Vagina (tissue), 2 donors: ENCODE measurements around the gene RPL10. TPM values are rescaled to one million over a fixed set of nuclear protein-coding genes. Genes with fewer than 3 reads are reported as not detected.
"Not testable (repeated sequence)": the region's sequence is repeated elsewhere in the genome, so short reads cannot be mapped to it uniquely, and the experiment has no call there.

Experiments
- DNase-seq, 2 donors: peaks; one replicate each; pipeline ENCODE4 v3.0.0-alpha.2; 2017; ENCODE audit errors: extremely low spot score in 2 of 2
- H3K27ac ChIP-seq: fragments of 200-600 bp; sonication (generic); one replicate; pipeline ENCODE4 v1.5.1; 2019
- H3K27me3 ChIP-seq: fragments of 200-600 bp; sonication (generic); one replicate; pipeline ENCODE4 v1.5.1; 2019
- H3K36me3 ChIP-seq, 2 donors: fragments of 200-600 bp; sonication (generic); one replicate each; pipeline ENCODE4 v1.5.1; 2017 to 2019
- H3K4me1 ChIP-seq: fragments of 200-600 bp; sonication (generic); one replicate; pipeline ENCODE4 v1.5.1; 2019
- H3K4me3 ChIP-seq, 2 donors: fragments of 200-600 bp; sonication (generic); 1 replicate in 1 of 2; 2 replicates in 1 of 2; pipeline ENCODE4 v1.5.1; 2016 to 2019
- H3K9me3 ChIP-seq: fragments of 200-600 bp; sonication (generic); one replicate; pipeline ENCODE4 v1.5.1; 2019
- CTCF ChIP-seq, 3 experiments: fragments of 450-650 bp in 2 of 3; fragments of 200-600 bp in 1 of 3; sonication (generic) in 1 of 3; IDR thresholded peaks; one replicate each; pipeline ENCODE4 v1.5.1; 2017 to 2019; ENCODE audit warnings: antibody characterized with exemption in 3 of 3, mild to moderate bottlenecking in 2 of 3, moderate library complexity in 2 of 3
- POLR2A ChIP-seq, 2 donors: fragments of 450-650 bp; IDR thresholded peaks; one replicate each; pipeline ENCODE4 v1.6.1; 2017; ENCODE audit warnings: antibody characterized with exemption in 2 of 2, mild to moderate bottlenecking in 2 of 2, moderate library complexity in 2 of 2
- POLR2AphosphoS5 ChIP-seq, 2 donors: sonication (generic); formaldehyde crosslinking; IDR thresholded peaks; one replicate each; pipeline ENCODE4 v1.9.0; 2017; ENCODE audit warnings: antibody characterized with exemption in 2 of 2, mild to moderate bottlenecking in 2 of 2, low read depth in 1 of 2; ENCODE audit not compliant: insufficient read depth in 1 of 2
- intact Hi-C: fragments of 100-400 bp; cut with DNase I; formaldehyde crosslinking; loops from one replicate; pipeline ENCODE4 v1.15.1; 2023
- total RNA-seq: library from RNA; depleted of rRNA; stranded (reverse); fragments of >200 nt; gene quantifications from one replicate; pipeline ENCODE4 v1.2.3, GENCODE V29; 2016

RPL10 gene
- total RNA-seq, 1 donor from 2014 or later = 3,948 TPM

- Histone ChIP-seq H3K4me3 (no peak overlapping the region), H3K36me3 (no peaks in the 10 kb centered on the region), H3K27me3 (no peaks in the 10 kb centered on the region), H3K9me3 (no peaks in the 10 kb centered on the region), H3K4me1 (peaks cover 20% of the 10 kb centered on the region), H3K27ac (no peak overlapping the region)
- TF ChIP-seq POLR2AphosphoS5 (IDR thresholded peaks at IDR 0.05; ENCODE audit: insufficient read depth in 1 of 2, low read depth in 1 of 2) = no peak
- no peak for TF ChIP-seq POLR2A (IDR thresholded peaks at IDR 0.05)
- TF ChIP-seq CTCF (IDR thresholded peaks at IDR 0.05) = no peak
- DNase-seq = no peak
- intact Hi-C loops = no loop called here
These were observed 16.9 kb upstream of the RPL10 start for GRCh38 chrX:154381271-154381670.

- intact Hi-C loops = no loop called here
- no peak overlapping the region for H3K4me3 ChIP-seq
- no peak overlapping the region for H3K27ac ChIP-seq
- DNase-seq = no peak
- H3K9me3 ChIP-seq = no peaks in the 10 kb centered on the region
- no peaks in the 10 kb centered on the region for H3K36me3 ChIP-seq
- no peak for TF ChIP-seq POLR2AphosphoS5 (IDR thresholded peaks at IDR 0.05; ENCODE audit: insufficient read depth in 1 of 2, low read depth in 1 of 2)
- no peak for TF ChIP-seq CTCF (IDR thresholded peaks at IDR 0.05)
- no peak for TF ChIP-seq POLR2A (IDR thresholded peaks at IDR 0.05)
- peaks cover 14% of the 10 kb centered on the region for H3K4me1 ChIP-seq
- H3K27me3 ChIP-seq = no peaks in the 10 kb centered on the region
These were observed 15.6 kb upstream of the RPL10 start for GRCh38 chrX:154382483-154383069.

GRCh38 chrX:154383359-154384283, 14.6 kb upstream of the RPL10 start:
- Histone ChIP-seq H3K27me3 (no peaks in the 10 kb centered on the region), H3K27ac (no peak overlapping the region), H3K4me1 (peaks cover 8% of the 10 kb centered on the region), H3K9me3 (no peaks in the 10 kb centered on the region), H3K36me3 (no peaks in the 10 kb centered on the region), H3K4me3 (no peak overlapping the region)
- intact Hi-C loops = no loop called here
- no peak for TF ChIP-seq POLR2AphosphoS5 (IDR thresholded peaks at IDR 0.05; ENCODE audit: insufficient read depth in 1 of 2, low read depth in 1 of 2)
- no peak for TF ChIP-seq CTCF (IDR thresholded peaks at IDR 0.05)
- no peak for TF ChIP-seq POLR2A (IDR thresholded peaks at IDR 0.05)
- DNase-seq = no peak

- H3K4me1 ChIP-seq = peaks cover 8% of the 10 kb centered on the region
- DNase-seq = no peak
- H3K27me3 ChIP-seq = no peaks in the 10 kb centered on the region
- intact Hi-C loops = no loop called here
- no peak overlapping the region for H3K27ac ChIP-seq
- TF ChIP-seq POLR2AphosphoS5 (IDR thresholded peaks at IDR 0.05; ENCODE audit: insufficient read depth in 1 of 2, low read depth in 1 of 2) (no peak), POLR2A (IDR thresholded peaks at IDR 0.05) (no peak), CTCF (IDR thresholded peaks at IDR 0.05) (no peak)
- H3K9me3 ChIP-seq = no peaks in the 10 kb centered on the region
- no peaks in the 10 kb centered on the region for H3K36me3 ChIP-seq
- no peak overlapping the region for H3K4me3 ChIP-seq
These were observed 13.8 kb upstream of the RPL10 start for GRCh38 chrX:154384284-154384892.

GRCh38 chrX:154388094-154388493, 10.1 kb upstream of the RPL10 start:
- H3K36me3 ChIP-seq = not testable (repeated sequence)

GRCh38 chrX:154388649-154389048, 9.5 kb upstream of the RPL10 start:
- H3K36me3 ChIP-seq, H3K27ac ChIP-seq, H3K27me3 ChIP-seq, H3K9me3 ChIP-seq, H3K4me1 ChIP-seq, intact Hi-C loops, DNase-seq, H3K4me3 ChIP-seq: not testable (repeated sequence)

More at GRCh38 chrX:154388094-154388493, 10.1 kb upstream of the RPL10 start:
- H3K27me3 ChIP-seq, H3K9me3 ChIP-seq, H3K4me1 ChIP-seq, H3K27ac ChIP-seq, DNase-seq, intact Hi-C loops, H3K4me3 ChIP-seq: not testable (repeated sequence)

GRCh38 chrX:154389812-154390747, 8.1 kb upstream of the RPL10 start:
- DNase-seq, H3K4me3 ChIP-seq, H3K36me3 ChIP-seq, H3K27me3 ChIP-seq, intact Hi-C loops, H3K27ac ChIP-seq, H3K9me3 ChIP-seq, H3K4me1 ChIP-seq: not testable (repeated sequence)
